HG03039 (cell line): ENCODE data around the gene CHST15.
"Not testable (repeated sequence)": the region's sequence is repeated elsewhere in the genome, so short reads cannot be mapped to it uniquely, and the experiment has no call there.

Experiments
- ATAC-seq: cut with Tn5 transposase; IDR thresholded peaks from one replicate; pipeline ENCODE4 v1.9.1; 2021; ENCODE audit warnings: mild to moderate bottlenecking, moderate library complexity; ENCODE audit not compliant: unreplicated experiment

The CHST15 gene

DNA sequence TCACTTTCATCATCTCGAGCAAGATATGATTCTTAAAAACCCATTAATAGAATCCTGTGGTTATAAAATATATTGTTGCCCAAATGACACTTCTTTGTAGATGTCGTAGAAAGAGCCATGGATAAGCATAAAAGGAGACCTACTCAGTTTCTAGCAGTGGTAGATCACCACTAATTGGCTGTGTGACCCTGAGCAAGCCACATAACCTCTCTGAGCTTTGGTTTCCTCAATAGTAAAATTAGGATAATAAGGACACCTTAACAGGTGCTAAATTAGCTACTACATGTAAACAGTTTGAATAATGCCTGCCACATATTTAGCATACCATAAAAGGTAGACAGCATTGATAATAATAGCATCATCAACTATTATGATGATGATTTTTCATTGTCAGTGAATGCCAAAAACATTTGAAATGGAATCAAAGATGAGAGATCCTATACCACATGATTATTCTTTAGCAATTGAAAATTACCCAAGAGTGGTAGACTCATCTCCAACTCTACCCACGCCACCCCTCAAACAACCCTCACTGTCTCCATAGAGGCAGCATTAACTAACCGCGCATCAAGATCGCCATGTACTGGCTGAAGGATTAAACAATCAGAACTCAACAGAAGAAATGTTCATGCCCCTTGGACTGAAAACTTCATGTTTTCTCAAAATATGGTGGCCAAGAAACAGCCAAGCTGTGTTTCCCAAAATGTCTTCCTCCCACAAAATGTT is 45.8 kb downstream of the CHST15 start:
- ATAC-seq: no peak

DNA sequence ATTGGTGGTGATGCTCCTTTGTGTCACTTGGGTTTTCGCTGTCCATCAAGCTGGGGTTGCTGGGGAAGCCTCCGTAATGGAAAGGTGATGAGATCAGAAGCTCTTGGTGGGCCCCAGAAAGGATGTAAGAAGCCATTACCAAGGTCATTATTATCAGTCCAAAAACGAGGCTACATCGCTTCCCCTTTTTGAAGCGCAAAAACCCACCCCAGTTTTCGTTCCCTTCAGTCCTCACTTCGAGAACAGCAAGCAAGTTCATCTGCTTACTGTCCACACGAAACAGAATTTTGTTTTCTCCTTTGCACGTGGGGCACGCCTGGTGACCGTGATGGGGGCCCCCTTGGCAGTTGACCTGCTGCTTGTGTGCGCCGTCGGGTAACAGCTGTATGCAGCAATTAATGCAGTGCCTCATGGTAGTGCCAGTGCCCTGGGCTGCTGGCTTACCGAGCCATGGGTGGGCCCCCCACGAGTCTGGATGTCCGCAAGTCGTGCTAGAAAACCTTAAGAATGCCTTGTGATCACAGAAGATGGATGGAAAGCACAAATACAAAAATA is 47.5 kb downstream of the CHST15 start:
- ATAC-seq: no peak

- ATAC-seq: no peak
Measured at GRCh38 chr10:124045276-124045675, 48.1 kb downstream of the CHST15 start.

DNA sequence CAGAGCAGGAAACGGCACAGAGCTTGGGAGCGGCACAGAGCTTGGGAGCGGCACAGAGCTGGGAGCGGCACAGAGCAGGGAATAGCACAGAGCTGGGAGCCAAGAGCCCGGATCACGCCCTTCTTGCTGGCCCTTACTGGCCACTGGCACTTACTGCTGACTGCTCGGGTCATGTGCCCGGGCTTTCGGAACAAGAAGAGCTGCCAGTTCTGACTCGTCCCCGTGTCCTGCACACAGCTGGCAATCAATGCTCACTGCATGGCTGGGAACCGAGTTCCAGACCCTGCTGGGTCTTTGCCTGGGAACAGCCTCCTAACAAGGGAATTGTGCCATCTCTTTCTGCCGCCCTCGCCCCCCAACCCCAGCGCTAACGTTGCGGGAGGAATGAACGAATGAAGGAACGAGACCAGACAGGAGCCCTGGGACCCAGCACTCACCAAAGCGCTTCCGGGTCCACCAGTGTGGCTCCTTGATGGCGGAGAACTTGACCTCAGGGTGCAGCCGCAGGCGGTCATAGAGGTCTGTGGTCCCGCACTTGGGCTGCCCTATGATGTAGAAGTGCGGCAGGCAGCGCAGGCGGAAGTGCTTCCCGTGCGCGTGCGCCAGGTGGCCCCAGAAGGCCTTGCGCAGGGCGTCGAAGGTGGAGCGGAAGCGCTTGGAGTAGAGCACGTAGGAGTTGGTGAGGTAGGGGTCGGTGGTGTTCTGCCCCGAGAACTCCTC is 49.1 kb downstream of the CHST15 start:
- no peak for ATAC-seq

DNA sequence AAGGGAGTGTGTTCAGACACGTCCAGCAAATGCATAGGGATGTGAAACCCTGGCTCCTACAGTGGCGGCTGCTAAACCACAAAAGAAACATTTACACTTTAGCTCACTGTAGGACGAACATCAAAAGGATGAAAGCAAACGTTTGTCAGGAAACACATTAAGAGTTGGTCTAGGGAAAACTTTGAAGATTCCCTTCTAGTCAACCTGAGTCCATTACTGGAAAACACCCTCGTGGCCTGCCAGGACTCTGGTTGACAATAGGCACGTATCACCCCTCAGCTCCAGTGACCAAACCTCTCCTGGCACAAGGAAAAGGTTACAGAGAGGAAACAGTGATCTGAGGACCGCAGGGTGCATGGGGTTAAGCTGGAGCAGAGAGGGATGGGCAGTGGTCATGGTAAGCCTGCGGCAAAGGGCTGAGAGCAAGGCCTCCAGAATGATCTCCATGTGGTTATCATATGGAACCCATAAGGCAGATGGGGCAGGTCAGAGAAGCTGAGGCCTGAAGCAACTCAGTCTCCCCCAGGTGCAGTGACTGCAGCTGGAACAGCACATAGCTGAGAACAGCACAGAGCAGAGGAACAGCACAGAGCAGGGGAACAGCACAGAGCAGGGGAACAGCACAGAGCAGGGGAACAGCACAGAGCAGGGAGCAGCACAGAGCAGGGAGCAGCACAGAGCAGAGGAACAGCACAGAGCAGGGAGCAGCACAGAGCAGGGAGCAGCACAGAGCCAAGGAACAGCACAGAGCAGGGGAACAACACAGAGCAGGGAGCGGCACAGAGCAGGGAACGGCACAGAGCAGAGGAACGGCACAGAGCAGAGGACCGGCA is 49.9 kb downstream of the CHST15 start:
- no peak for ATAC-seq

DNA sequence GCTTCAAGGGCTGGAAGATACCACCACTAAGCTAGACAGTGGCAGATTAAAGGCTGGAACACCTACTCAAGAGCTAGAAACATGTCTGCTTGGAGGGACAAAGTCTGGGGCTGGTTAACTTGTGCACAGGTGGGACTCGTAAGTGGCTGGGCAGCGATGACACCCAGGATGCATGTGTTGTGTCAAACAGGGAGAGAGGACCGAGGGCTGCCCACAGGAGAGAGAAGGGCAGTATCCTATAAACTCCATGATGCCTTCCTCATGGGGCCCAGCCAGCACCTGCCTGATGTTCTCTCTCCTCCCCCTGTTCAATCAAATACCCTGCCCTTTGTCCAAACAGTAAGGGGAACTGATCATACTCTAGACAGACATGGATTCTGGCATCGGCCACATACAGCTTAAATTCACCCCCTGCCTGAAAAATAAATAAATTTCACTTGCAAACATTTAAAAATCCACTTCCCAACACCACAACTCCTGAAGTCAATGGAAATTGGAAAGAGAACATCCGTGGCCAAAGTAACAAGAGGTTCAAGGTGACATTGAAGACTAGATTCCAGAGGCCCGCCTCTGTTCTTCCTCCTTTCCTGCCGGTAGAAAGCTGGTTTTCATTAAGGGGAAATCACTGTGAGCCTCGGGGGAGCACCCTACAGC is 50.6 kb downstream of the CHST15 start:
- no peak for ATAC-seq

- ATAC-seq: no peak
Measured at GRCh38 chr10:124041675-124042445, 51.5 kb downstream of the CHST15 start.

- ATAC-seq: no peak
Measured at GRCh38 chr10:124040451-124041188, 52.8 kb downstream of the CHST15 start.

DNA sequence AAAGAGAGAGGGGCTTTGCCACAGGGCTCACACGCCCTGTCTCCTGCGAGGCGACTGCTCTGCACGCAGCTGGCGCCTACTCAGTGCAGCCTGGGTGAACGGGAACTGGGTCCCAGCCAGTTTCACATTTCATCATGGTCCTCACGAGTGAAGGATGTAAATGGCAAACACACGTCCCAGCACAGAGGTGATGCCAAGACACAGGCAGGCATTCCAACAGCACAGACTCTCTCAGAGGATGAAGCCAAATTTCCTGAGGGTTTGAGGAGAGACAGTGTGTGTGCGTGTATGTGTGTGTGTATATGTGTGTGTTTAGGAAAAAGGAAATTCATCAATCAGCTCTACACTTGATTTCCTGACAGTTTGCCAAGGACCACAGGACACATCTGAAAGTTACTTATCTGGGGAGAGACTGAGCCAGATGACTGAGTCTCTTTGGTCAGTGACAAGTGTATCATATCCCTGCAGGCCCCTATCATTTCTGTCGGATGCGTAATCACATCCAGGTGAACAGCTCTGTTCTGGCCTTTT is 53.9 kb downstream of the CHST15 start:
- no peak for ATAC-seq

DNA sequence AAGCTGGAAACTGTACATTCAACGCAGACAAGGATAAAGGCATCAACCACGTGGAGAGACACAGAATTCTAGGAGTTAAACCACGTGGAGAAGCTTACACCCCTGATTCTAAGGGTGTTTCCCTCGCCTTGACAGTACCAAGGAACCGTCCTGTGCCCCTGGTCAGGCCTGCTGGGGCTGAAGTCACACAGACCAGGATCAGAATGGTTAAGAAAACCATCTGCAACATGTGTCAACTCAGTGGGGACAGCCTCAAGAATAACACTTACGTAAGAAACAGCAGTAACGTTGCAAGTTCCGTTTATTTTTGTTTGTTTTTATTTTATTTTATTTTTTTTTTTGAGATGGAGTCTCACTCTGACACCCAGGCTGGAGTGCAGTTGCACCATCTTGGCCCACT is 55.6 kb downstream of the CHST15 start:
- ATAC-seq: no peak

DNA sequence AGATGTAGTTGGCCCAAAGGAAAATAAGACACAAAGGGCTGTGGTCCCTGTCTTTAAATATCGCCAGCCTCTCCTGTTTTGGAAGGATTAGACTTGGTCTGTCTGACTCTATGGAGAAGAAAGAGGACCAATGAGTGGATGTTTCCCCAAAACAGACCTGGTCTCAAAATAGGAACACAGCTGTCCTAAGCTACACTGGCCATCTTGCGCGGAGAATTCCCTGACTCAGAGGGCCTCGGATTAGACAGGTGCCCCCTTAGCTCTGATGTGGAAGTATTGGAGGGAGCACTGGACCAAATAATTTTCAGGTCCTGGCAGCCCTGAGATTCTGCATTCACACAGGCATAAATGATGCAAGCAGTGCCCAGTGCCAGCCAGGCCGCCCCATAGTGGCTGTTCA is 56.1 kb downstream of the CHST15 start:
- no peak for ATAC-seq

GRCh38 chr10:124036746-124037145 is 56.7 kb downstream of the CHST15 start:
- ATAC-seq: no peak

DNA sequence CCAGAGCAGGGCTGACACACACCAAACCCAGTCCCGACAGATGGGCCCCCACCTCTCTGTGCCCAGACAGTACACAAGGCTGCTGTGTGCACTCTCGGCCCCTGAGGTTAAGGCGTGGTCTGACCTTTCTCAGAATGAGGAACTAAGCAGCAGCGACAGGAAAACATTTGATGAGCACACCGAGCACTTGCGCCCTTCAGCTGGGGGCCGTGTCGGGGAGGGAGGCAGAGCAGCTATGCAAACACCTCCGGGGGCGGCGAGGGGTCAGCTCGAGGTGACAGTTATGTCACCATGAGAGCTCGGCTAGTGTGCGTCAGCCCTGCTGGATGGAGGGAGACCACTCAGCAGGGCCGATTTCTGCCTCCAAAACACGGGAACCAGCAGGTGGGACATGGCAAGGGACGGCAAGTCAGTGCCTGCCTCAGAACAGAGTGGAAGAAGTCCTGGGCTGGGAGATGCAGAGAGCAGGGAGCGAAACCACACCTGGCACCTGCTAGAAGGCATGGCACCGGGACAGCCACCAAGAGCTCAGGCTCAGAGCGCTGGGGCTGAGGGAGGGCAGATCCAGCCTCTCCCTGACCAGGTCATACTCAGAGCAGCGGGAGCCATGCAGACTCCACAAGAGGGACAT is 57.4 kb downstream of the CHST15 start:
- peak; percentile 93 for ATAC-seq

DNA sequence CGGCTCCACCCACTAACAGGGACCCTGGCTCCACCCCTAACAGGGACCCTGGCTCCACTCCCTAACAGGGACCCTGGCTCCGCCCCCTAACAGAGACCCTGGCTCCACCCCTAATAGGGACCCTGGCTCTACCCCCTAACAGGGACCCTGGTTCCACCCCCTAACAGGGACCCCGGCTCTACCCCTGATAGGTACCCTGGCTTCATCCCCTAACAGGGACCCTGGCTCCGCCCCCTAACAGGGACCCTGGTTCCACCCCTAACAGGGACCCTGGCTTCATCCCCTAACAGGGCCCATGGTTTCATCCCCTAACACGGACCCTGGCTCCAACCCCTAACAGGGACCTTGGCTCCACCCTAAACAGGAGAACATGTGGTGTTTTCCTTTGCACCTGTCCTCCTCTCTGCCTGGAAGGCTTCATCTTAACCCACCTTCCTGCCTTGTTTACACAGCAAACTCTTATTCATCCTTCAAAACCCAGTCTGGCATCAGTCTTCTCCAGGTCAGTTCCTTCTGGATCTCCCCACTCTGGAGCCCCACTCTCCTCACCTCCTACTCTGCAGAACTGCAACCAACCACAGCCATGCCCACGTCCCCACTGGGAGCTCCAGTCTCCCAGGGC is 58.0 kb downstream of the CHST15 start:
- ATAC-seq: peak; percentile 8

DNA sequence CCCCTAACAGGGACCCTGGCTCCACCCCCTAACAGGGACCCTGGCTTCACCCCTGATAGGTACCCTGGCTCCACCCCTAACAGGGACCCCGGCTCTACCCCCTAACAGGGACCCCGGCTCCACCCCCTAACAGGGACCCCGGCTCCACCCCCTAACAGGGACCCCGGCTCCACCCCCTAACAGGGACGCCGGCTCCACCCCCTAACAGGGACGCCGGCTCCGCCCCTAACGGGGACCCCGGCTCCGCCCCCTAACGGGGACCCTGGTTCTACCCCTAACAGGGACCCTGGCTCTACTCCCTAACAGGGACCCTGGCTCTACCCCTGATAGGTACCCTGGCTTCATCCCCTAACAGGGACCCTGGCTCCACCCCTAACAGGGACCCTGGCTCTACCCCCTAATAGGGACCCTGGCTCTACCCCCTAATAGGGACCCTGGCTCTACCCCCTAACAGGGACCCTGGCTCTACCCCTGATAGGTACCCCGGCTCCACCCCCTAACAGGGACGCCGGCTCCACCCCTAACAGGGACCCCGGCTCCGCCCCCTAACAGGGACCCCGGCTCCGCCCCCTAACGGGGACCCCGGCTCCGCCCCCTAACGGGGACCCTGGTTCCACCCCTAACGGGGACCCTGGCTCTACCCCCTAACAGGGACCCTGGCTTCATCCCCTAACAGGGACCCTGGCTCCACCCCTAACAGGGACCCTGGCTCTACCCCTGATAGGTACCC is 58.7 kb downstream of the CHST15 start:
- not testable (repeated sequence) for ATAC-seq

DNA sequence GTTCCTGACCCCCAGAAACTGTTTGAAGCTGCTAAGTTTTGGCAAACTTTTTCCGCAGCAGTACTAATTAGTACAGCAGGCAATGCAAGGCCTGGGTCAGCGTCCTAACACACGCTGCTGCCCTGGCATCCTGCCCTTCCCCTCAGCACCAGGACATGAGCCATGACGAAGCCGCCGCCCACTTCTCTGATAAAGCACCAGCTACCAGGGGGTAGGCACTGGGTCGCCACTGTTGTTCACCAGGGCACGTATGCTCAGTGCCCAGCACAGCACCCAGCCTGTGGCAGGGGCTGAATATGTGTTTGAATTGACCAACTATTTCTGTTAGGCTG is 59.5 kb downstream of the CHST15 start:
- ATAC-seq: no peak

DNA sequence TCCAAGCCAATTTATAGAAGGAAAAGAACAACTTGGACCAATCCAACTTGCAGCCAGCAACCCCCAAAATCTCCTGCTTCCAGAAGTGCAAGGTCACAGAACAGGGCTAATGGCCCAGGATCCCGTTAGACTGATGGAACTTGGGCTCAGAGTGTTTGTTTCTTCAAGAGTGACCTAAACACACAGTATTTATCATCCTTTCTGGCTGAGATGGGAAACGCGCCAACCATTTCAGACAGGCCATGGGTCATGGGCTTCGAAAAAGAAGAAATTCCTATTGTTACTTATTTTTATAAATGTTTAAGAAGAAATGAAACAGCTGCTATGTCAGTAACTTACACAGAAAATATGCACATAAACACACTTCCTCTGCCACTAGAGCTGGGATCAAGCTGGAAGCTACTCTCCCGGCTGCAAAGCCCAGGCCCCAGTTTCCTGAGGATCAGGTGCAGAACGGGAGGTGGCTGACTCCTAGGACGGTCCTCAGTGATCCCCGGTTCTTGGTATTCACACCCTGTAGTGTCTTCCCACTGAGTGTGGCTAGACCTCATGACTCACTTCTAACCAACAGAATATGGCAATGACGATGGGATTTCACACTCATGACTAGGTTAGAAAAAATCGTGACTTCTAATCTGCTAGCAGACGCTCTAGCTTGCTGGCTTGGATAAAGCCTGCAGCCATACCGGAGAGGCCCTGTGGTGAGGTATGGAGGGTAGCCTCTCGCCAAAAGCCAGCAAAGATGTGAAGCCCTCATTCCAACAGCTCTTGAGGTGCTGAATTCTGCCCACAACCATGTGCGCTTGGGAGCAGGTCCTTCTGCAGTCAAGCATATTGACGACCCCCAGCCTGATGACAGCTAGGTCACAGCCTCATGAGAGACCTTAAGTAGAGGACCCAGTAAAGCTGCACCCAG is 60.2 kb downstream of the CHST15 start:
- ATAC-seq: no peak
